Stomach (tissue), 4 donors: ENCODE data around the gene RFX3.

Source experiments
- EP300 ChIP-seq: sonication (generic); formaldehyde crosslinking; IDR thresholded peaks from one replicate; pipeline ENCODE4 v1.6.1; 2017; ENCODE audit warnings: antibody characterized with exemption
- POLR2A ChIP-seq, 4 donors: fragments of 450-650 bp; IDR thresholded peaks; one replicate each; pipeline ENCODE4 v1.6.1; 2016; ENCODE audit warnings: antibody characterized with exemption in 4 of 4, control low read depth in 2 of 4, mild to moderate bottlenecking in 1 of 4, moderate library complexity in 1 of 4

DNA sequence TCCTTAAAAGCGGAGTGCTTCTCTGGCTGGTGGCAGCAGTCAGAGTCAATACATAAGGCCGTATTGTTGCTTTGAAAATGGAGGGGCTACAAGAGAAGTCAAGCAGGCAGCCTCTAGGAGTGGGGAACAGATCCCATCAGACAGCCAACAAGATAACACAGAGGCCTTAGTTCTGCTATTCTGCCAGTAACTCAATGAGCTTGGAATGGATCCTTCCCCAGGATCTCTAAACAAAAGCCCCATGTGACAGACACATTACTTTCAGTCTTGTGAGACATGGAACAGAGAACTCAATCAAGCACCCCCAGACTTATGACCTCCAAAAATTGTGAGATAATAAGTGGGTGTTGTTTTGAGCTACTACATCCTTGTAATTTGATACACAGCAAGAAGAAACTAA is 158.6 kb downstream of the RFX3 start:
- TF ChIP-seq EP300: no peak
- no peak for TF ChIP-seq POLR2A (IDR thresholded peaks at IDR 0.05)
